ENCODE measurements around the gene SERF2. TPM values are rescaled to one million over a fixed set of nuclear protein-coding genes. Genes with fewer than 3 reads are reported as not detected.
A peak's percentile ranks its signal among the peaks of the same experiment; 100 is the strongest.

The SERF2 gene
- total and polyA plus RNA-seq, 2 of the 13 experiments (the other 11 are each of a cell fraction or from before 2014, with no cell fraction given), result 811 to 1,257 TPM

DNA sequence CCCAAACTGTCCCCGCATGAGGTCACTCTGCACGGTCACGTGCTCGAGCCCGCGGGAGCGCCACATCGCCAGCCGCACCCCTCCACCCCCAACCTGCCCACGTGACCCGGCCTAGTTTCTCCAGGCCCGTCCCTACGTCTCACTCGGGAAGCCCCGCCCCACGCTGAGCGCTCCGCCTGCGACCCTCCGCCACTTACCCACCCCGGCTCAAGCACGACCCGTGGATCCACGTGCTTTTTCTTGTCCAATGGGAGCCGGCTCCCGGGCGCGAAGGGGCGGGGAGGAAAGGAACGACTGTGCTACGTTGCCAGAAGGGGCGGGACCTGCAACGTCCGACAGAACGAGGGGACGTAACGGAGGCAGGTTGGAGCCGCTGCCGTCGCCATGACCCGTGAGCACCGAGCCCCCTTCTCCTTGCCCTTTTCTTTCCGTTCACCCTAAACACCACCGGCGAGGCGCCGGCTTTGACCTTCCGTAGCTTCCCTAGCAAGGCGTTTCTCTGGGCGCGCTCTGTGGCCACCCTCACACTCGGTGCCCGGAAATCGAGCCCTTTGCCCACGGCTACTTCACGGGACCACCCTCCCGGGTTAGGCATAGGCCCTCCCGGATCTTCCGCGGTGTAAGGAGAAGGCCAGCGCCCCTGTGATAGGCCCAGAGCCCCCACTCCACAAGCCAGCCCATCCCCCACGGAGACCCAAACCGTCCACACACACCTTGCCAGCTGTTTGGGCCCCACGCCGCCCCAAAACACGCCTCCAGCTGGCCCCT, at the start of gene SERF2 (continued):
- TF ChIP-seq PCBP2 (optimal IDR thresholded peaks at IDR 0.05; ENCODE audit: low read depth, low read length, poor library complexity, severe bottlenecking) (no peak), FOXA3 (CRISPR knock-in tag; IDR thresholded peaks at IDR 0.05) (0 out of 2 replicates have a peak, but pooled peaks have one; percentile 20), ZNF260 (CRISPR knock-in tag; IDR thresholded peaks at IDR 0.05; ENCODE audit: borderline replicate concordance, low read depth) (no peak), BCL6 (CRISPR knock-in tag; IDR thresholded peaks at IDR 0.05) (no peak; the same call in 1 of the 2 replicates), ZC3H13 (CRISPR knock-in tag; IDR thresholded peaks at IDR 0.05) (0 out of 2 replicates have a peak, but pooled peaks have one; percentile 1), ZNF746 (CRISPR knock-in tag; IDR thresholded peaks at IDR 0.05) (peak; percentile 43; the same call in 1 of the 2 replicates), ZNF572 (CRISPR knock-in tag; IDR thresholded peaks at IDR 0.05) (0 out of 2 replicates have a peak, but pooled peaks have one; percentile 58), ATF2 (CRISPR knock-in tag; IDR thresholded peaks at IDR 0.05) (peak; percentile 70; the same call in 1 of the 2 replicates), CREM (IDR thresholded peaks at IDR 0.05) (peak; percentile 72), CREM (CRISPR knock-in tag; IDR thresholded peaks at IDR 0.05) (no peak), NFE2L1 (CRISPR knock-in tag; IDR thresholded peaks at IDR 0.05; ENCODE audit: borderline replicate concordance) (0 out of 2 replicates have a peak, but pooled peaks have one; percentile 39), MEIS2 (CRISPR knock-in tag; IDR thresholded peaks at IDR 0.05) (no peak; the same call in 1 of the 2 replicates), KAT8 (CRISPR knock-in tag; IDR thresholded peaks at IDR 0.05) (peak; percentile 46), PHF20 (CRISPR knock-in tag; IDR thresholded peaks at IDR 0.05) (0 out of 2 replicates have a peak, but pooled peaks have one; percentile 9), HMGA1 (CRISPR knock-in tag; conservative IDR thresholded peaks at IDR 0.05) (no peak), SP5 (CRISPR knock-in tag; IDR thresholded peaks at IDR 0.05; ENCODE audit: borderline replicate concordance, low read depth) (peak; percentile 55; the same call in 1 of the 2 replicates), POGZ (CRISPR knock-in tag; IDR thresholded peaks at IDR 0.05) (peak; percentile 59), NR2F6 (IDR thresholded peaks at IDR 0.05) (no peak), NR2F6 (CRISPR knock-in tag; IDR thresholded peaks at IDR 0.05) (peak; percentile 24; the same call in 1 of the 2 replicates), ZBTB46 (CRISPR knock-in tag; IDR thresholded peaks at IDR 0.05; ENCODE audit: borderline replicate concordance) (no peak), ZC3H4 (CRISPR knock-in tag; IDR thresholded peaks at IDR 0.05; ENCODE audit: borderline replicate concordance) (no peak), ZSCAN21 (CRISPR knock-in tag; IDR thresholded peaks at IDR 0.05; ENCODE audit: borderline replicate concordance) (peak; percentile 53; the same call in 1 of the 2 replicates), NPAS2 (CRISPR knock-in tag; IDR thresholded peaks at IDR 0.05; ENCODE audit: borderline replicate concordance) (no peak), ZNF350 (CRISPR knock-in tag; IDR thresholded peaks at IDR 0.05; ENCODE audit: borderline replicate concordance, low read depth) (peak; percentile 66; the same call in 1 of the 2 replicates)
- TF ChIP-seq, protein P1, sequence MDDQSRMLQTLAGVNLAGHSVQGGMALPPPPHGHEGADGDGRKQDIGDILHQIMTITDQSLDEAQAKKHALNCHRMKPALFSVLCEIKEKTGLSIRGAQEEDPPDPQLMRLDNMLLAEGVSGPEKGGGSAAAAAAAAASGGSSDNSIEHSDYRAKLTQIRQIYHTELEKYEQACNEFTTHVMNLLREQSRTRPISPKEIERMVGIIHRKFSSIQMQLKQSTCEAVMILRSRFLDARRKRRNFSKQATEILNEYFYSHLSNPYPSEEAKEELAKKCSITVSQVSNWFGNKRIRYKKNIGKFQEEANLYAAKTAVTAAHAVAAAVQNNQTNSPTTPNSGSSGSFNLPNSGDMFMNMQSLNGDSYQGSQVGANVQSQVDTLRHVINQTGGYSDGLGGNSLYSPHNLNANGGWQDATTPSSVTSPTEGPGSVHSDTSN (CRISPR knock-in tag; IDR thresholded peaks at IDR 0.05; ENCODE audit: borderline replicate concordance), result no peak
- TF ChIP-seq, protein P2, sequence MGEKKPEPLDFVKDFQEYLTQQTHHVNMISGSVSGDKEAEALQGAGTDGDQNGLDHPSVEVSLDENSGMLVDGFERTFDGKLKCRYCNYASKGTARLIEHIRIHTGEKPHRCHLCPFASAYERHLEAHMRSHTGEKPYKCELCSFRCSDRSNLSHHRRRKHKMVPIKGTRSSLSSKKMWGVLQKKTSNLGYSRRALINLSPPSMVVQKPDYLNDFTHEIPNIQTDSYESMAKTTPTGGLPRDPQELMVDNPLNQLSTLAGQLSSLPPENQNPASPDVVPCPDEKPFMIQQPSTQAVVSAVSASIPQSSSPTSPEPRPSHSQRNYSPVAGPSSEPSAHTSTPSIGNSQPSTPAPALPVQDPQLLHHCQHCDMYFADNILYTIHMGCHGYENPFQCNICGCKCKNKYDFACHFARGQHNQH (CRISPR knock-in tag; IDR thresholded peaks at IDR 0.05), result peak; percentile 61; the same call in 1 of the 2 replicates

All from HepG2 (cell line).